ENCODE results near the gene JDP2.
A peak's percentile ranks its signal among the peaks of the same experiment; 100 is the strongest.

Gene JDP2

DNA sequence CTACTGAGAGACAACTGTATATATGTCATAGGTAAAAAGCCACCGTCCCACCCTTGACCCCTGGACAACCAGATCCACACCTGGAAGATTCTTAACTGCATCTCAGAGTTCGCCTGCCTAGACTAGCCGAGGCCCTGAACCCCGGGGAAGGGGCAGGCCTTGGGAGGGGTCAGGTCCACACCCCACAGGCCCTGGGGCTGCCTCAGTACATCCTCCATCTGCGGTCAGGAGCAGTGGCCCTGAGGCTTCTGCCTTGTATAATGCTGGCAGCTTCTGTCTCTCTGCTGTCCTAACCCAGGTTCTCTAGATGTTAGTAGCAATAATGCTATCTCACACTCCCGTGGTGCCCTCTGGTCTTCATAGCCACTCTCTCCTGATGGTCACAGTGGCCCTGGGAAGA, 36.8 kb downstream of the JDP2 start:
- Histone ChIP-seq H3K27ac (ENCODE audit: low read depth, low read length) (peak overlapping the region; percentile 99), H3K4me2 (ENCODE audit: low read depth, low read length, poor library complexity, severe bottlenecking) (peak overlapping the region; percentile 35), H3K4me3 (ENCODE audit: insufficient read depth, low read length, poor library complexity, severe bottlenecking) (no peak overlapping the region), H3K79me2 (ENCODE audit: insufficient read depth, low read length) (peaks cover 29% of the 10 kb centered on the region), H3K9ac (ENCODE audit: low read length) (no peak overlapping the region), H2AFZ (ENCODE audit: low read depth, low read length, severe bottlenecking) (no peak overlapping the region), H3K9me2 (replicated peaks; ENCODE audit: insufficient read depth, low read length) (no peaks in the 10 kb centered on the region), H4K20me1 (ENCODE audit: low read depth, low read length) (no peaks in the 10 kb centered on the region; the same call in 1 of the 2 replicates), H3K36me3 (ENCODE audit: low read length) (peaks cover 10% of the 10 kb centered on the region; the same call in 1 of the 2 replicates), H3K27me3 (ENCODE audit: low read length) (no peaks in the 10 kb centered on the region), H3F3A (ENCODE audit: insufficient read depth) (peaks cover 41% of the 10 kb centered on the region), H3K9me3 (ENCODE audit: insufficient read depth, low read length) (no peaks in the 10 kb centered on the region)
- no peak for TF ChIP-seq EZH2phosphoT487 (conservative IDR thresholded peaks at IDR 0.05; ENCODE audit: low read length)
- TF ChIP-seq, protein P1, sequence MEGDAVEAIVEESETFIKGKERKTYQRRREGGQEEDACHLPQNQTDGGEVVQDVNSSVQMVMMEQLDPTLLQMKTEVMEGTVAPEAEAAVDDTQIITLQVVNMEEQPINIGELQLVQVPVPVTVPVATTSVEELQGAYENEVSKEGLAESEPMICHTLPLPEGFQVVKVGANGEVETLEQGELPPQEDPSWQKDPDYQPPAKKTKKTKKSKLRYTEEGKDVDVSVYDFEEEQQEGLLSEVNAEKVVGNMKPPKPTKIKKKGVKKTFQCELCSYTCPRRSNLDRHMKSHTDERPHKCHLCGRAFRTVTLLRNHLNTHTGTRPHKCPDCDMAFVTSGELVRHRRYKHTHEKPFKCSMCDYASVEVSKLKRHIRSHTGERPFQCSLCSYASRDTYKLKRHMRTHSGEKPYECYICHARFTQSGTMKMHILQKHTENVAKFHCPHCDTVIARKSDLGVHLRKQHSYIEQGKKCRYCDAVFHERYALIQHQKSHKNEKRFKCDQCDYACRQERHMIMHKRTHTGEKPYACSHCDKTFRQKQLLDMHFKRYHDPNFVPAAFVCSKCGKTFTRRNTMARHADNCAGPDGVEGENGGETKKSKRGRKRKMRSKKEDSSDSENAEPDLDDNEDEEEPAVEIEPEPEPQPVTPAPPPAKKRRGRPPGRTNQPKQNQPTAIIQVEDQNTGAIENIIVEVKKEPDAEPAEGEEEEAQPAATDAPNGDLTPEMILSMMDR (IDR thresholded peaks at IDR 0.05; ENCODE audit: insufficient read depth, low read length, poor library complexity, severe bottlenecking) = no peak

DNA sequence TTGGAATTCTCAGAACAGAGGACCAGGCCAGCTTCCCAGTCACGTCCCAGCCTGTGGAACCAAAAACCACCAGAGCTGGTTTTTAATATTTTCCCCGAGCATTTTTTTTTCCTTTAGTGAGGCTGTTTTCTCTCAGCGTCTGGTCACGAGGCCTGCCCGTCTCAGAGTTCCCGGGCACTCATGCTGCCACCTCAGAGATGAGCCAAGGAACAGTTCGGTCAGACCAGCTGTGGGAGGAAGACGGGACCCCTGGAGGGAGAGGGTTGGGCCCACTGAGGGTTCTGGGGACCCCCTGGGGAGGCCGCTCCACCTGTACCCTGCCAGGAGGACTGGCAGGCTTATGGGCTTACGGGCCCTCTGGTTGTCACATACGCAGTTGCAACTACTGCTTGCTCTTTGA, 39.9 kb downstream of the JDP2 start:
- H4K20me1 ChIP-seq (ENCODE audit: low read depth, low read length) = no peaks in the 10 kb centered on the region
- TF ChIP-seq, protein P1 (IDR thresholded peaks at IDR 0.05; ENCODE audit: insufficient read depth, low read length, poor library complexity, severe bottlenecking) = no peak
- TF ChIP-seq EZH2phosphoT487 (conservative IDR thresholded peaks at IDR 0.05; ENCODE audit: low read length) = no peak
- H3K27me3 ChIP-seq (ENCODE audit: low read length) = no peaks in the 10 kb centered on the region
- peaks cover 23% of the 10 kb centered on the region for H3K79me2 ChIP-seq (ENCODE audit: insufficient read depth, low read length)
- no peak overlapping the region for H3K4me3 ChIP-seq (ENCODE audit: insufficient read depth, low read length, poor library complexity, severe bottlenecking)
- H3F3A ChIP-seq (ENCODE audit: insufficient read depth) = peaks cover 58% of the 10 kb centered on the region
- no peaks in the 10 kb centered on the region for H3K9me2 ChIP-seq (replicated peaks; ENCODE audit: insufficient read depth, low read length)
- H3K9me3 ChIP-seq (ENCODE audit: insufficient read depth, low read length) = no peaks in the 10 kb centered on the region
- peaks cover 7% of the 10 kb centered on the region for H3K36me3 ChIP-seq (ENCODE audit: low read length)
- H3K4me2 ChIP-seq (ENCODE audit: low read depth, low read length, poor library complexity, severe bottlenecking) = peak overlapping the region; percentile 61
- H3K9ac ChIP-seq (ENCODE audit: low read length) = no peak overlapping the region
- H2AFZ ChIP-seq (ENCODE audit: low read depth, low read length, severe bottlenecking) = no peak overlapping the region
- peak overlapping the region; percentile 99 for H3K27ac ChIP-seq (ENCODE audit: low read depth, low read length)

DNA sequence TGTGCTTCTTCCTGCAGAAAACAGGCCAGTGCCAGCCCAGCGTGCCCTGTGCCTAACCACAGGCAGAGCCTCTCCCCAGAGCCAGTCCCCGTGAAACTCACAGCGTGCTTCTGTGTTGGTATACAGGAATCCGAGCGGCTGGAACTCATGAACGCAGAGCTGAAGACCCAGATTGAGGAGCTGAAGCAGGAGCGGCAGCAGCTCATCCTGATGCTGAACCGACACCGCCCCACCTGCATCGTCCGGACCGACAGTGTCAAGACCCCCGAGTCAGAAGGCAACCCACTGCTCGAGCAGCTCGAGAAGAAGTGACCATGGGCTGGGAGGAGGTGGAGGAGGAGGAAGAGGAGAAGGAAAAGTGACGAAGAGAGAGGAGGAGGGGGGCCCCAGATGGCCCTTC, 41.3 kb downstream of the JDP2 start:
- Histone ChIP-seq H3K27me3 (ENCODE audit: low read length) (no peaks in the 10 kb centered on the region), H4K20me1 (ENCODE audit: low read depth, low read length) (no peaks in the 10 kb centered on the region), H3K4me2 (ENCODE audit: low read depth, low read length, poor library complexity, severe bottlenecking) (peak overlapping the region; percentile 61), H3K79me2 (ENCODE audit: insufficient read depth, low read length) (peaks cover 23% of the 10 kb centered on the region), H3K9me3 (ENCODE audit: insufficient read depth, low read length) (no peaks in the 10 kb centered on the region), H2AFZ (ENCODE audit: low read depth, low read length, severe bottlenecking) (no peak overlapping the region), H3F3A (ENCODE audit: insufficient read depth) (peaks cover 68% of the 10 kb centered on the region), H3K9me2 (replicated peaks; ENCODE audit: insufficient read depth, low read length) (no peaks in the 10 kb centered on the region), H3K9ac (ENCODE audit: low read length) (peak overlapping the region; percentile 63), H3K4me3 (ENCODE audit: insufficient read depth, low read length, poor library complexity, severe bottlenecking) (peak overlapping the region; percentile 24), H3K36me3 (ENCODE audit: low read length) (peaks cover 5% of the 10 kb centered on the region), H3K27ac (ENCODE audit: low read depth, low read length) (peak overlapping the region; percentile 99)
- TF ChIP-seq EZH2phosphoT487 (conservative IDR thresholded peaks at IDR 0.05; ENCODE audit: low read length) = no peak
- TF ChIP-seq, protein P1 (IDR thresholded peaks at IDR 0.05; ENCODE audit: insufficient read depth, low read length, poor library complexity, severe bottlenecking) = no peak

Measured in SU-DHL-6 (cell line).